Cerebellar nuclear complex (tissue), 1 donor: ENCODE data around the gene LLCFC1.

Experiments used
- DNase-seq, 2 experiments: peaks; one replicate each; lab custom pipeline; 2025; lab: John Stamatoyannopoulos, UW

The LLCFC1 gene

DNA sequence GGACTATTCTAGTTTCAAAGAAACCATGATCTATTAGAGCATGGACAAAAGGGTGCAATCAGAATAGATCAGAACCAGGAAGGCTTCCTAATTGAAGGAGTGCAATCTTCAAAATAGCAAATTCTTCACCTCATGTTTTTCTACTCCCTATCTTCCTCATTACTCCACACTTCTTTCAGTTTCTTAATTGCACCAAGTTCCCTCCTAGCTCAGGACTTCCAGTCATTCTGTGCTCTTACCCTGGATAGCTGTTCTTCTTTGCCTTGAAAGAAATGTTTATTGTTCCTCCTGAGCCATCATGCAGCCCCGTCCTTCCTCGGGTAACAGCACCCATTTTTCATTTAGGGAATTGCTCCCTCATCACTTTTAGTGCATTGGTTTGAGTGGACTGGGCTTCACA lies 28.8 kb upstream of the LLCFC1 start:
- DNase-seq, result no peak

- DNase-seq, result no peak
These were observed 26.2 kb upstream of the LLCFC1 start for GRCh38 chr7:142913051-142913450.

DNA sequence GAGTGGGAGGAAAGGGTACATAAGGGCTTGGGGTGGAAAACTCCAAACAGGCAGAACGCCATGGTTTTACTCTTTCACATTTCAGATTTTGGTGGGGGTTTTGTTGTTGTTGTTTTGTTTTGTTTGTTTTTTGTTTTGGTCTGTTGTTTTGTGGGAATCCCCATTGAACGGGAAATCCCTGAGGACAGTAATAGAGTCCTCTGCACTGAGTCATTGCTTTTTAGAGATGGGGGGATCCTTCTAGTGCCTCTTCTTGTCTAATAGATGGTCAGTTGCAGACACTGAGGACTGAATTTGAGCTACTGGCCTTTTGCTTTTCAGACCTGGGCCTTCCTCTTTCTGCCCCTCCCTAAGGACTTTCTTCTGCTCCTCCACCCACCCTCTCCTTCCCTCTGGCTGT lies 25.7 kb upstream of the LLCFC1 start:
- DNase-seq, result no peak

- DNase-seq, result no peak
These were observed 25.2 kb upstream of the LLCFC1 start for GRCh38 chr7:142914121-142914520.

- no peak for DNase-seq
These were observed 24.0 kb upstream of the LLCFC1 start for GRCh38 chr7:142915315-142915714.

DNA sequence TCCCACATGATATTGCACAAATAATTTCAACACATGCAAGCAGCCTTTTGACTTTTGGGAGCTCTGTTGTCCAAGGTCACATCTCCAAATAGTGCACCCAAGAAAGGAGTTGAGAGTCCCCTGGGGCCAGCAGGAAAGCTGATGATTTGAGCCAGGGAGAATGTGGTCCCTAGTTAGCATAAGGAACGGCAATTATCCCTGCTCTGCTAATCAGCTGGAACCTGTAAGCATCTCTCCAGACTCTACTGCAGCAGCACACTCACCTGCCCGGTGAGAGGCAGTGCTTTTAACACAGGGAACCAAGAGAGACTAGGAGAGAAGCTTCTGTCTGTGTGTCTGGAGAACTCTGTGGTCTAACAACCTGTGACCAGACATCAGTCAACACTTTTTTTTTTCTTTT lies 22.8 kb upstream of the LLCFC1 start:
- no peak for DNase-seq

DNA sequence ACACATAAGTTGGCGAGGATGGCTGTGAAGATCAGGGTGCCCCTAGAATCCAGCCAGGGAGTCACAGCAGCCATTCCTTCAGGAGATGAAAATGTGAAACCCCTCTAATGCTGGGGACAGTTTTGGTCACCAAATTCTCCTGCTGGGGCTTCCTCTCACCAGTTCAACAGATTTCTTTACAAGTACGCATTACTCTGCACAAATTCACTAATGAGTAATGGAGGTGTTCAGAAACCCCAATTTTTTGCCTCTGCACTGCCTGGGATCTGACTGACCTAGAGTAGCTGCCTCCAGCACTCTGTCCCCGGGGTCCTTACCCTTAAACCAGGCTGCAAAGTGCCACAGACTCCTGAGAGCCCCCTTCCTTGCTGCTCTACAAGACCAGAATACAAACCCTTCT lies 21.8 kb upstream of the LLCFC1 start:
- DNase-seq, result no peak

GRCh38 chr7:142918901-142919300 lies 20.4 kb upstream of the LLCFC1 start:
- DNase-seq, result no peak

DNA sequence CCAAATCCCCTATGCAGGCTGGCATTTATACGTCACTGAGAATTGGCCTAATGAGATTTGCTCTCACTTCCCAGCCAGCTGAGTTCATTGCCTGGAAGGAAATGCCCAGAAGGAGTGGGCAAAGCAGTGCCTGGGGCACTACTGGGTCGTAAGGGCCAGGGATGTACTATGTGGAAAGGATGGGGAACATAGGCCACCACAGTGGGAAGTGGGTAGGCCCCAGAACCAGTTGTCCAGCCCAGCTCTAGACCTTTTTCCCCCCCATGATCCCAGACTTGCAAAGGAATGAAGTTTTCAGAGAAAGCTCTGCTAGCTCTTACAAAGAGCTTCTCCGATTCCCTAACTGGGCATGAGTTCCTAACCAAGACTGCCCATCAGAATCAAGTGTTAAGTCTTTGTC lies 19.6 kb upstream of the LLCFC1 start:
- no peak for DNase-seq

GRCh38 chr7:142923391-142923790 lies 15.9 kb upstream of the LLCFC1 start:
- no peak for DNase-seq

GRCh38 chr7:142925413-142925812 lies 13.9 kb upstream of the LLCFC1 start:
- no peak for DNase-seq

DNA sequence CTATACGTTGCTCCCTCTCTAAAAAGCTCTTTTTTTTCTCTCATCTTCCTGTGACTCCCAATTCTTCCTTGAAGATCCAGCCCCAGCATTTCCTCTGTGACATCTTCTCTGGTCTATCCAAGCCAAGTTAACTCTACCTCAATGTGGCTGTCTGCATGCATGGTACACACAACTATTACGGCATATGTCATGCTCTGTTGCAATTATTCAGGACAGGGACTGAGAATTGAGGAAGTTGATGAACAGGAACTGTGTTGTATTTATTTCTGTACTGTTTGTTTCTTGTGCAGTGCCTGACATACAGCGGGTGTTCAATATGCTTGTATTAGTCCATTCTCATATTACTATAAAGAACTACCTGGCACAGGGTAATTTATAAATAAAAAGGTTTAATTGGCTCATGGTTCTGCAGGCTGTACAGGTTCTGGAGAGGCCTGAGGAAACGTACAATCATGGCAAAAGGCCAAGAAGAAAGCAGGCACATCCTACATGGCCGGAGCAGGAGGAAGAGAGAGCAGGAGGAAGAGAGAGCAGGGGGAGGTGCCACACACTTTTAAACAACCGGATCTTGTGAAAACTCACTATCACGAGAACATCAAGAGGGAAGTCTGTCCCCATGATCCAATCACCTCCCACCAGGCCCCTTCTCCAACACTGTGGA lies 12.1 kb upstream of the LLCFC1 start:
- DNase-seq, result no peak

GRCh38 chr7:142927949-142928348 lies 11.3 kb upstream of the LLCFC1 start:
- DNase-seq, result no peak

- DNase-seq, result no peak
These were observed 9.1 kb upstream of the LLCFC1 start for GRCh38 chr7:142930126-142930730.

DNA sequence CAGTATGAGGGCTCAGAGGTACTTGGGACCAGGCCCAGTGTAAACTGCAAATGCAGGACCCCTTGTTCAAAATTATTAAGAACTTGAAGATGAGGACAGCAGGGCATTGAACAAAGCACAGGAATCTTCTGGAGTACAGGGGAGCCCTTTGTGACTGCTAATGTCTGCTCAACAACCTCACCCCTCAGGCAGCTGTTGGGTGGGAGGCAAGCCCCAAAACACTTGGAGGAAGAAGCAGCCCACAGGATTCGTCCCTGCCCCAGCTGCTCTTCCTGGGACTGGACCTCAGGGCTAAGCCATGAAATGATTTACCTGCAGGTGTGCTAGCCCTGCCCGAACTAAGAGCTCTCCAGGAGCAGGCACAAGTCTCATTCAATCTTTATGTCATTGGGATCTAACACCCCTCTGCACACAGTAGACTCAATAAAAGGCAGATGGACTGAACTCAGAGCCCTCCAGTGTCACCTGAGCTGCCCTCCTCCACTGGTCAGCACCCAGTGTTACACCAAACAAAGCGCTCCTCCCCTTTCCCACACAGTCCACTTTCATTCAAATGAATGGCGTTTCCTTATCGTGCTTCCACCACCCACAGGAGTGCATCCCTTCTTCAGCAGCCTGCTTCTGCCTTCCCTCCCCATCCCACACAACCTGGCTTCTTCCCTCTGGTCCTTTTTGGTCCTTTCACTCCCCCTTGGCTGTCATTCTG lies 6.7 kb upstream of the LLCFC1 start:
- DNase-seq, result no peak

GRCh38 chr7:142933092-142933475 lies 6.2 kb upstream of the LLCFC1 start:
- no peak for DNase-seq

GRCh38 chr7:142933624-142934023 lies 5.7 kb upstream of the LLCFC1 start, which contains the start of gene TRPV5:
TRPV5 (minus strand) TSS chr7:142933746; CDS start chr7:142933459, 287 bp downstream.
- DNase-seq, result no peak

DNA sequence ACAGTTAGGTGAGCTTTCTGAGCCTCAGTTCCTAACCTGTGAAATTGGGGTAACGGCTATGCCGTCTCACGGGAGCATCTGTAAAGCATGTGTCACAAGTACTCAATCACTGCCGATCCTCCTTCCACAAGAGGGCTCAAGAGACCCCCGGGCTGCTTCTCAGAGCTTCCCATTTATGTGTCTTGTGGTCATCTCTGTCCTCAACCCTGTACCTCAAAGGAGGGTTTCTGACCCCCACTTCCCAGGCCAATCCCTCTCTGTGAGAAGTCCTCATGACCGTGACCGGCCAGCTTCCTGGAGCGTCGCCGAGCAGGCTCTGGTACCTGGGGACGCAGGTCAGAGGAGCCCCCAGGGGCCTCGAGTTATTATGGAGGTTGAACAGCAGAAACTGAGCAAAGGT lies 5.2 kb upstream of the LLCFC1 start:
- DNase-seq, result no peak

GRCh38 chr7:142935941-142936565 lies 3.2 kb upstream of the LLCFC1 start:
- DNase-seq, result no peak

DNA sequence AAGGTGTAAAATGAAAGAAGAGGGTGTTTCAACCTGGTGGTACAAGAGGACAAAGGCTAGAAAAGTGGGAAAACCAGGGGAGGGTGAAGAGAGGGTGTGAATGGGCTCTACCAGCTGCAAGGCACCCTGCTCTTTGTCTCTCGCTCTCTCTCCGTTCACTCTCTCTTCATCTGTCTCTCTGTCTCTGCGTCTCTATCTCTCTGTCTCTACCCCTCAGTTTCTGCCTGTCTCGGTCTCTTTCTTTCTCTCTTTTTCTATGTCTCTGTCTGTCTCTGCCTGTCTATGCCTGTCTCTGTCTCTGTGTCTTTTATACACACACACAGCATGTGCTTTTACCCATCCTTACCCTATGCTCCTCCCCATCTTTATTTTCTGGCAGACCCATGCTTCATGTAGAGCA lies 673 bp upstream of the LLCFC1 start:
- DNase-seq, result no peak

GRCh38 chr7:142940966-142941535 lies 1.8 kb downstream of the LLCFC1 start:
- no peak for DNase-seq

GRCh38 chr7:142941541-142941940 lies 2.3 kb downstream of the LLCFC1 start:
- DNase-seq, result no peak

DNA sequence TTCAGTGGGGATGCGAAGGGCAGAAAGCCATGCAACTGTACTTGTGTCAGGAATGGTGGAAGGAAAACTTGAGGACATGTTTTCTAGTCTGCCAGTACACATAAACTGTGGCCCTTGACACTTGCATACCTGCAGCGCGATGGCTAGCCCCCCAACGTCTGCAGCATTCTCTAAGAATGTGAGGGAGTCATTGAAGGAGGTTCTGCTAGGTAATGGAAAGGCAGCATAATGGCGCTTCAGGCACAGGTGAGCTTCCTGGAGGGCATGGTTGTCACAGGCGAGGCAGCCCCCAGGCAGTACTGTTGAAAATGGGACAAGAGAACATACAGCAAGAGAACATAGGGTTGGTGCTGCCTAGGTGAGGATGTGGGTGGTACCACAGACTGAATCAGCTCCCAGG lies 3.5 kb downstream of the LLCFC1 start:
- no peak for DNase-seq
